ENCODE data around the gene SNRK. TPM values are rescaled to one million over a fixed set of nuclear protein-coding genes. Genes with fewer than 3 reads are reported as not detected.

Gene SNRK
- total and polyA plus RNA-seq, 10 donors = 12.0 to 121 (median 99.2) TPM

DNA sequence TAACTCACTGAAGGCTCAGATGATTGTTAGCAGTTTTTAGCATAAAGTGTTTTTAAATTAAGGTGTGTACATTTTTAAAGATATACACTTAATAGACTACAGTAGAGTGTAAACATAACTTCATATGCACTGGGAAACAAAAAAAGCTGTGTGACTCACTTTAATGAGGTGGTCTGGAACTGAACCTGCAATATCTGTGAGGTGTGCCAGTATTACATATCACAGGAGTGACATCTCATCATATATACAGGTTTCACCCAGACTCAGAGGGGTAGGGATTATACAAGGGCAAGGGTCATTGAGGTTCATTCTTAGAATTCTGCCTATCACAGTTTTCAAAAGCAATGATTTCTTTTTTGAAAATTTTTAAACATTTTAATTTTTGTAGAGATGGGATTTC, 7.3 kb upstream of the SNRK start:
- intact Hi-C loops (cut with DNase I; ENCODE audit: low total_unique reads) = no loop called here
- TF ChIP-seq POLR2A (IDR thresholded peaks at IDR 0.05) = no peak
- TF ChIP-seq POLR2AphosphoS5 (IDR thresholded peaks at IDR 0.05) = no peak
- TF ChIP-seq, protein P1, sequence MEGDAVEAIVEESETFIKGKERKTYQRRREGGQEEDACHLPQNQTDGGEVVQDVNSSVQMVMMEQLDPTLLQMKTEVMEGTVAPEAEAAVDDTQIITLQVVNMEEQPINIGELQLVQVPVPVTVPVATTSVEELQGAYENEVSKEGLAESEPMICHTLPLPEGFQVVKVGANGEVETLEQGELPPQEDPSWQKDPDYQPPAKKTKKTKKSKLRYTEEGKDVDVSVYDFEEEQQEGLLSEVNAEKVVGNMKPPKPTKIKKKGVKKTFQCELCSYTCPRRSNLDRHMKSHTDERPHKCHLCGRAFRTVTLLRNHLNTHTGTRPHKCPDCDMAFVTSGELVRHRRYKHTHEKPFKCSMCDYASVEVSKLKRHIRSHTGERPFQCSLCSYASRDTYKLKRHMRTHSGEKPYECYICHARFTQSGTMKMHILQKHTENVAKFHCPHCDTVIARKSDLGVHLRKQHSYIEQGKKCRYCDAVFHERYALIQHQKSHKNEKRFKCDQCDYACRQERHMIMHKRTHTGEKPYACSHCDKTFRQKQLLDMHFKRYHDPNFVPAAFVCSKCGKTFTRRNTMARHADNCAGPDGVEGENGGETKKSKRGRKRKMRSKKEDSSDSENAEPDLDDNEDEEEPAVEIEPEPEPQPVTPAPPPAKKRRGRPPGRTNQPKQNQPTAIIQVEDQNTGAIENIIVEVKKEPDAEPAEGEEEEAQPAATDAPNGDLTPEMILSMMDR (IDR thresholded peaks at IDR 0.05 in 8 of 11, conservative IDR thresholded peaks at IDR 0.05 in 3 of 11) = no peak
- Histone ChIP-seq H3K4me3 (no peak overlapping the region), H3K9me3 (no peaks in the 10 kb centered on the region), H3K27me3 (replicated peaks in 1 of 7) (no peaks in the 10 kb centered on the region), H3K27ac (no peak overlapping the region), H3K4me1 (peaks cover 0 to 8% (median 0%) of the 10 kb centered on the region in 6 donors), H3K36me3 (no peaks in the 10 kb centered on the region)
- DNase-seq = no peak

DNA sequence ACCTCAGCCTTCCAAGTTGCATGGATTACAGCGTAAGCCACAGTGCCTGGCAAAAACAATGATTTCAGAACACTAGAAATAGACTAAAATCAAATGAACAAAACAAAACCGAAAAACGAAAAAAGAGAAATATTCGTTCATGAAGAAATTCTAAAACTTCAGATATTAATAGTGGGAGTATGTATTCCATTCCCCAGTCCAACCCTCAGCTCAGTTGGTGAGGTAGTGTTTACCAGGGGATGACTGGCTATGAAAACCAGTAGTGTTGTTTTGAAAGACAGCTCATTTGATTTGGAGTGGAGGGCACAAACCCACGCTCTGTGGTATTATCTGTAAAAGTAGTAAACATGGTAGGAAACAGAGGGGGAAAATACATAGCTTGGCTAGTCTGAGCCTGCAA, 6.8 kb upstream of the SNRK start:
- intact Hi-C loops (cut with DNase I; ENCODE audit: low total_unique reads) = no loop called here
- Histone ChIP-seq H3K4me3 (no peak overlapping the region), H3K27me3 (replicated peaks in 1 of 7) (no peaks in the 10 kb centered on the region), H3K36me3 (no peaks in the 10 kb centered on the region), H3K27ac (no peak overlapping the region), H3K4me1 (peaks cover 0 to 8% (median 0%) of the 10 kb centered on the region in 6 donors), H3K9me3 (no peaks in the 10 kb centered on the region)
- DNase-seq = no peak
- WGBS, 5 donors = 85 to 96% (median 93%) methylated on average over 5 of the region's 5 CpGs
- no peak for TF ChIP-seq POLR2A (IDR thresholded peaks at IDR 0.05)
- TF ChIP-seq POLR2AphosphoS5 (IDR thresholded peaks at IDR 0.05) = no peak
- TF ChIP-seq, protein P1 (IDR thresholded peaks at IDR 0.05 in 8 of 11, conservative IDR thresholded peaks at IDR 0.05 in 3 of 11) = no peak

DNA sequence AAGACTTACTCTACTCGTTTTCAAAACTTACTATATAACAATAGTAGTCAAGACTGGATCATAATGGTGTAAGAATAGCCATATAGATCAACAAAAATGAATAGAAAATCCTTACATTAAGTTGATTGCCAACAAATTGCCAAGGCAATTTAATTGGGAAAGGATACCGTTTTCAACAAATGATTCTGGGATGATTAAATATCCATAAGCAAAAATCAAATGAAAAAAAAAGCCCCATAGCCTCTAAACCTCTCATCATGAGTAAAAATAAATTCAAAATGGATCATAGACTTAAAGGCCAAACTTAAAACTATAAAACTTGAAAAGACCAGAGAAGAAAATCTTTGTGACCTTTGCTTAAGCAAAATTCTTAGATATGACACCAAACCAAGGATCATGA, 5.3 kb upstream of the SNRK start:
- no peak for DNase-seq
- 71 to 83% (median 82%) methylated on average over 2 of the region's 2 CpGs for WGBS, 5 donors
- TF ChIP-seq, protein P1 (IDR thresholded peaks at IDR 0.05 in 8 of 11, conservative IDR thresholded peaks at IDR 0.05 in 3 of 11) = no peak
- no peak for TF ChIP-seq POLR2A (IDR thresholded peaks at IDR 0.05)
- no peak for TF ChIP-seq POLR2AphosphoS5 (IDR thresholded peaks at IDR 0.05)
- no peak overlapping the region for H3K27ac ChIP-seq
- no peaks in the 10 kb centered on the region for H3K36me3 ChIP-seq
- H3K4me1 ChIP-seq = peaks cover 4 to 15% (median 6%) of the 10 kb centered on the region in 6 donors
- H3K4me3 ChIP-seq = no peak overlapping the region
- intact Hi-C loops (cut with DNase I; ENCODE audit: low total_unique reads) = no loop called here
- H3K9me3 ChIP-seq = no peaks in the 10 kb centered on the region
- H3K27me3 ChIP-seq (replicated peaks in 1 of 7) = no peaks in the 10 kb centered on the region

DNA sequence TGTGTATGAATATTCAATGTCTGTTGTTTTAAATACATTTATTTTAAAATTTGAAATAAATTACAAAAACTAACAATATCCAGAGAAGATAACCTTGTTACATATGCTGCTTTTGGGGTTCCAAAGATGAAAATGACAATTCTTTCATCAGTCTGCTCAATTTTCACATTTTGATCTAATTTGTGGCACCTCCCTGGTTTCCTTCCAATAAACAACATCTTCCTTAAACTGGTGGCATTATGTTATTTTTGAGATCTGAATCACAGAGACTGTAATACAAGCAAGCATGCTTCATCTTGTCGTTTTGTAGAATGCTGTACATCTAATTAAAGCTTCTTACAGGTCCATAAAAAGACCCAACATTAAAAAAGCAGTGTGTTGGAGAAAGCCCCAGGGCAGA, 2.2 kb upstream of the SNRK start:
- WGBS, 5 donors = 80 to 88% (median 81%) methylated on average over 1 of the region's 1 CpG
- H3K9me3 ChIP-seq = no peaks in the 10 kb centered on the region
- H3K27ac ChIP-seq = no peak overlapping the region
- TF ChIP-seq, protein P1 (IDR thresholded peaks at IDR 0.05 in 8 of 11, conservative IDR thresholded peaks at IDR 0.05 in 3 of 11) = no peak
- TF ChIP-seq POLR2A (IDR thresholded peaks at IDR 0.05) (no peak), POLR2AphosphoS5 (IDR thresholded peaks at IDR 0.05) (no peak)
- no peaks in the 10 kb centered on the region for H3K27me3 ChIP-seq (replicated peaks in 1 of 7)
- H3K4me3 ChIP-seq = no peak overlapping the region
- peaks cover 9 to 38% (median 24%) of the 10 kb centered on the region in 6 donors for H3K4me1 ChIP-seq
- H3K36me3 ChIP-seq = no peaks in the 10 kb centered on the region
- intact Hi-C loops (cut with DNase I; ENCODE audit: low total_unique reads) = no loop called here
- DNase-seq = no peak
